GM18502 (cell line): ENCODE results near the gene FUT8.

Experiments
- ATAC-seq: cut with Tn5 transposase; IDR thresholded peaks from one replicate; pipeline ENCODE4 v1.9.1; 2021; ENCODE audit warnings: mild to moderate bottlenecking; ENCODE audit not compliant: unreplicated experiment, poor library complexity

Gene FUT8

DNA sequence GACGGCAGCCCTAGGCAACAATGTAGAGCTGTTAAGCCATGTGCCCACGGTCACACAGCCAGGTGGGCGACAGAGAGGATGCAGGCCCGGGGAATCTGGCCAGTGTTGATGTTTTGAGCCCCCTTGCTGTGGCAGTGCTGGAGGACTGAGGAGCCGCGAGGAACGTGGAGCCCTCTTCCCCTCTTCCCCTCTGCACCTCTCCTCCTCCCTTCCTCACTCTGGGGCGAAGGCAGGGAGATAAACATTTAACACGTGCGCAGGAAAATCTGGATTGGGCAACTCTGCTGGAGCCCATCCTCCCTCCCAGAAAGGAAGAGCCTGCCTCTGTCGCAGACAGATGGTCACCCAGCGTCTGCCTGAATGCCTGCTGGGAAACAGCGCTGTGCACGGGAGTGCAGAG lies 376.8 kb downstream of the FUT8 start:
- no peak for ATAC-seq

DNA sequence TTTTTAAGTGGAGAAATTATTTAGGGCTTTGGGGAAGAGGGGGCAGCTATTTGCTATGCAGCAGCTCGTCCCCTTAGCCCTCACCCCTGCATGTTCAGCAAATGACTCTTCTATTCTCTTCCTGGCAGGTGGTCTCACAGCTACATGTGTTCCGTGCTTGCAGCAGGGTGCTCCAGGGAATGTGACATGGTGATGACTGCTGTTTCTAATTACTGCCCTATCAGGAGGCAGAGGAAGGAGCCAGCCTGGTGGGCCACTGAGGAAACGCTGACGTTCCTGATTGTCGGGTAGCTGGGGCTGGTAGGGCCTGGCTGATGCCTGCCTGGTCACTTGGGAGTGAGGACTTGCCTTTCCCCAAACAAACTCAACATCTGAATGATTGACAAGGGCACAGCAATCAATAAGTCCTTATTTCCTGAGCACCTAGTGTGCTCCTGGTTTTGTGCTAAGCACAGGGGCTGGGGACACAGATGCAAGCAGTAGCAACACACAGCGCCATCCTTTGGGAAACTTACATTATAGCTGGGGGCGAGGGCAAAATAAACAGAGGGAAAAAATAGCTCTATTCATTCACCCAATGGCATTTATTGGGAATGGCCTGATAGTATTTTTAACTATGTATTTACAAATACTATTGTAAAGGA lies 377.8 kb downstream of the FUT8 start:
- no peak for ATAC-seq

DNA sequence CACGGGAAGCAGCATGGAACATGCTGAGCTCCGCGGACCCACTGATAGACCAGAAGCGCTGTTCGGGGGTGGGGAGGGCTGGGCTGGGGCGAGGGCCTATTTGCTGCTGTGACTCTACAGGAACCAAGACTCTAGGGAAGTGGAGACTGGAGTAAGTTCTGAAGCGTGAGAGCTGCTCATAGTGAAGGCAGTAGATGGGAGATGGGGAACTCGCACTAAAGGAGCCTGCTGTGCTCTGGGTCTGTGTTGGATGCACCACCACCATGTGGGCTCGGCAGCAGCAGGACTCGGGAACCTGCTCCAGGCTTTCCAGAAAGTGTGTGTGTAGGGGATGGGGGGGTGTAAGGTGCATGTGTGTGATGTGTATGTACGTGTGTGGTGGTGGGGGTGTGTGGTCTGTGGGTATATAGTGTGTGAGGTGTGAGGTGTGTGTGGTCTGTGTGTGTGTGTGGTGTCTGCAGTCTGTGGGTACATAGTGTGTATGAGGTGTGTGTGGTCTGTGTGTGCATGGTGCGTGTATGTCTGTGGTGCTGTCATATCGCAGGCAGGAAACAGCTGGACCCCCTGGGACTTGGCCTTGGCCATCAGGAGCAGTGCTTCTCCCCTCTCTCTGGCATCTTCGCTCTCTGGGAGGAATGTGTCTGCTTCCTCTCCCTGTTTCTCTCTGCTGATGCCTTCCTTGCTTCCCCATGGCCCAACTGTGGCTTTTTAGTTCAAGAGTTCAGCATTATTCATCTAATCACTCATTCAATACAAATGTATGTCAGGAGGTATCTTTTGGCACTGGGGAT lies 378.9 kb downstream of the FUT8 start:
- no peak for ATAC-seq

DNA sequence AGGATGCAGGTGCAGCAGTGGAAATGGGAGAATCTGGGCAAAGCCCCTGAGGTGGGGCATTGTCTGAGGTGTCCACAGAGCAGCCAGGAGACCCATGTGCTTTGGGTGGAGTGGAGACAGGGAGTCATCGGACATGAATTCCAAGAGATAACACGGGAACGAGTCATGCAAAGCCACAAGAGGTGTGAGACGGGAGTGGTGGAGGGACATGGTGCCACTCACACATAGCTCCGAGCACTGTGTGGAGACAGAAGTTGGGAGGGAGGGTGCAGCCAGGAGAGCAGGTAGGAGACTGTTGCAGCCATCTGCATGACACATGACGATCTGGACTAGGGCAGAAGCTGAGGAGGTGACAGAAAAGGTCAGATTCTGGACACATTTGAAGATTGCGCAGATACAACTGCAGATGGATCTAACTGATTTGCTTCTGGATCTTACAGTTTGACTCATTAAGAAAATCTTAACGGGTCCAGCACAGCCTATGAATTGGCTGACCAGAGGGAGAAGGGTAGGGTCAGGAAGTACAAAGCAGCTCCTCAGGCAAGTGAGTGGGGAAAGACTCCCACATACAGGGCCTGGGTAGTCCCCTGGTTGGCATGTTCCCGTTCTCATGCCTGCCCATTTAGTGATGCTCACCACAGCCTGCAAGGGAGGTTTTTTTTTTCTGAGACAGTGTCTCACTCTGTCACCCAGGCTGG lies 379.8 kb downstream of the FUT8 start:
- no peak for ATAC-seq
